Caco-2 (cell line): ENCODE measurements around the gene ATCAY. TPM values are rescaled to one million over a fixed set of nuclear protein-coding genes. Genes with fewer than 3 reads are reported as not detected.
"Not testable (repeated sequence)": the region's sequence is repeated elsewhere in the genome, so short reads cannot be mapped to it uniquely, and the experiment has no call there.

ENCODE experiments used
- BruUV-seq: library from RNA; stranded (reverse); fragments of 400-500 nt; replicated peaks from 2 replicates; lab custom pipeline; 2021; lab: Mats Ljungman, UMichigan
- CTCF ChIA-PET: fragments of 300-600 bp; sonication (Branson Sonifier 250); formaldehyde crosslinking; loops from one replicate; lab custom pipeline; 2022; ENCODE audit warnings: antibody characterized with exemption; lab: Charles Lee
- POLR2A ChIA-PET: fragments of 300-600 bp; sonication (Branson Sonifier 250); formaldehyde crosslinking; loops from one replicate; lab custom pipeline; 2022; ENCODE audit warnings: antibody characterized with exemption; lab: Charles Lee
- DNase-seq, 2 experiments: peaks; one replicate each; pipeline versions ENCODE4 v3.0.0 to v3.0.0-alpha.2; 2020 to 2022
- H3K27me3 ChIP-seq: replicated peaks from 2 replicates; pipeline ENCODE4 v1.6.0; 2011; ENCODE audit warnings: low read length; ENCODE audit not compliant: control insufficient read depth, insufficient read depth
- H3K36me3 ChIP-seq: 2 replicates; pipeline ENCODE4 v1.5.1; 2011; ENCODE audit warnings: low read length; ENCODE audit not compliant: control insufficient read depth, insufficient read depth
- H3K4me1 ChIP-seq: fragments of 250-450 bp; sonication (Bioruptor Pico); 2 replicates; pipeline ENCODE4 v1.5.1; 2020; ENCODE audit warnings: mild to moderate bottlenecking
- H3K4me3 ChIP-seq: 2 replicates; pipeline ENCODE4 v1.5.1; 2011; ENCODE audit warnings: low read depth, mild to moderate bottlenecking, control low read depth, low read length
- H3K9me3 ChIP-seq: fragments of 250-450 bp; sonication (Bioruptor Pico); 2 replicates; pipeline ENCODE4 v1.5.1; 2020; ENCODE audit warnings: mild to moderate bottlenecking, moderate library complexity
- H3K27ac Mint-ChIP-seq: one replicate; pipeline ENCODE4 v1.8.0; 2022; ENCODE audit warnings: mixed read lengths; ENCODE audit not compliant: unreplicated experiment
- H3K27me3 Mint-ChIP-seq: one replicate; pipeline ENCODE4 v1.8.0; 2022; ENCODE audit warnings: mixed read lengths; ENCODE audit not compliant: insufficient read depth, unreplicated experiment
- H3K36me3 Mint-ChIP-seq: one replicate; pipeline ENCODE4 v1.8.0; 2022; ENCODE audit warnings: mild to moderate bottlenecking, mixed read lengths; ENCODE audit not compliant: insufficient read depth, unreplicated experiment
- H3K4me1 Mint-ChIP-seq: one replicate; pipeline ENCODE4 v1.8.0; 2022; ENCODE audit warnings: low read depth, mixed read lengths; ENCODE audit not compliant: unreplicated experiment
- H3K4me3 Mint-ChIP-seq: one replicate; pipeline ENCODE4 v1.8.0; 2022; ENCODE audit warnings: mild to moderate bottlenecking, moderate library complexity, mixed read lengths; ENCODE audit not compliant: unreplicated experiment
- H3K9me3 Mint-ChIP-seq: one replicate; pipeline ENCODE4 v1.8.0; 2022; ENCODE audit warnings: mixed read lengths; ENCODE audit not compliant: unreplicated experiment
- CTCF ChIP-seq, 2 experiments: fragments of 200-600 bp in 1 of 2; IDR thresholded peaks; 1 replicate in 1 of 2; 2 replicates in 1 of 2; pipeline versions ENCODE4 v1.5.1 to v1.8.0; 2011 to 2022; ENCODE audit warnings: antibody characterized with exemption in 1 of 2, control low read depth in 1 of 2, inconsistent platforms in 1 of 2, low read depth in 1 of 2, low read length in 1 of 2, mild to moderate bottlenecking in 1 of 2, moderate library complexity in 1 of 2; ENCODE audit not compliant: insufficient read depth in 1 of 2, severe bottlenecking in 1 of 2, unreplicated experiment in 1 of 2
- intact Hi-C: fragments of 100-400 bp; cut with micrococcal nuclease; formaldehyde crosslinking; loops from one replicate; pipeline ENCODE4 v1.10.0; 2022; ENCODE audit not compliant: unreplicated experiment
- total RNA-seq: library from RNA; stranded (reverse); gene quantifications from 2 replicates; pipeline ENCODE4 v1.2.3, GENCODE V29; 2022

ATCAY gene
- total RNA-seq, 1 experiment from 2014 or later: not detected

GRCh38 chr19:3949294-3949693, 68.8 kb downstream of the ATCAY start:
- ChIA-PET POLR2A (no interaction called here), CTCF (no interaction called here)
- Mint-ChIP-seq H3K4me3 (no peak overlapping the region), H3K36me3 (peaks cover 6% of the 10 kb centered on the region), H3K9me3 (no peaks in the 10 kb centered on the region), H3K27ac (no peak overlapping the region), H3K27me3 (no peaks in the 10 kb centered on the region), H3K4me1 (peaks cover 11% of the 10 kb centered on the region)
- Histone ChIP-seq H3K36me3 (no peaks in the 10 kb centered on the region), H3K9me3 (no peaks in the 10 kb centered on the region), H3K27me3 (no peaks in the 10 kb centered on the region), H3K4me1 (peaks cover 6% of the 10 kb centered on the region; the same call in 1 of the 2 replicates), H3K4me3 (no peak overlapping the region)
- TF ChIP-seq CTCF (IDR thresholded peaks at IDR 0.05; ENCODE audit: insufficient read depth in 1 of 2, low read depth in 1 of 2, low read length in 1 of 2, severe bottlenecking in 1 of 2, unreplicated experiment in 1 of 2): no peak
- no peak for DNase-seq
- intact Hi-C loops: no loop called here
- BruUV-seq: no TSS peak

GRCh38 chr19:3949997-3950859, 69.7 kb downstream of the ATCAY start:
- ChIA-PET CTCF (no interaction called here), POLR2A (no interaction called here)
- no peak for DNase-seq
- intact Hi-C loops: no loop called here
- peaks cover 6% of the 10 kb centered on the region; the same call in 1 of the 2 replicates for H3K4me1 ChIP-seq
- Mint-ChIP-seq H3K9me3 (no peaks in the 10 kb centered on the region), H3K4me3 (no peak overlapping the region), H3K4me1 (peaks cover 11% of the 10 kb centered on the region), H3K27me3 (no peaks in the 10 kb centered on the region), H3K27ac (no peak overlapping the region), H3K36me3 (peaks cover 6% of the 10 kb centered on the region)
- H3K36me3 ChIP-seq: no peaks in the 10 kb centered on the region
- BruUV-seq: no TSS peak
- no peak for TF ChIP-seq CTCF (IDR thresholded peaks at IDR 0.05; ENCODE audit: insufficient read depth in 1 of 2, low read depth in 1 of 2, low read length in 1 of 2, severe bottlenecking in 1 of 2, unreplicated experiment in 1 of 2)
- no peak overlapping the region for H3K4me3 ChIP-seq
- no peaks in the 10 kb centered on the region for H3K9me3 ChIP-seq
- H3K27me3 ChIP-seq: no peaks in the 10 kb centered on the region

- Mint-ChIP-seq H3K27ac (no peak overlapping the region), H3K36me3 (peaks cover 12% of the 10 kb centered on the region), H3K4me1 (peaks cover 11% of the 10 kb centered on the region), H3K9me3 (no peaks in the 10 kb centered on the region), H3K27me3 (no peaks in the 10 kb centered on the region), H3K4me3 (no peak overlapping the region)
- POLR2A ChIA-PET: no interaction called here
- no peak for DNase-seq
- Histone ChIP-seq H3K36me3 (no peaks in the 10 kb centered on the region), H3K9me3 (no peaks in the 10 kb centered on the region), H3K4me1 (peaks cover 6% of the 10 kb centered on the region; the same call in 1 of the 2 replicates), H3K27me3 (no peaks in the 10 kb centered on the region), H3K4me3 (no peak overlapping the region)
- no TSS peak for BruUV-seq
- CTCF ChIA-PET: no interaction called here
- no peak for TF ChIP-seq CTCF (IDR thresholded peaks at IDR 0.05; ENCODE audit: insufficient read depth in 1 of 2, low read depth in 1 of 2, low read length in 1 of 2, severe bottlenecking in 1 of 2, unreplicated experiment in 1 of 2)
- intact Hi-C loops: no loop called here
Observed at GRCh38 chr19:3950871-3951861, 70.7 kb downstream of the ATCAY start.

GRCh38 chr19:3952755-3953276, 72.3 kb downstream of the ATCAY start:
- H3K9me3 Mint-ChIP-seq, BruUV-seq, H3K4me1 ChIP-seq, H3K9me3 ChIP-seq, H3K4me3 Mint-ChIP-seq, H3K27me3 ChIP-seq, H3K36me3 ChIP-seq, H3K27me3 Mint-ChIP-seq, DNase-seq, H3K4me3 ChIP-seq, intact Hi-C loops: not testable (repeated sequence)
- Mint-ChIP-seq H3K4me1 (peaks cover 11% of the 10 kb centered on the region), H3K27ac (peak overlapping the region; percentile 11), H3K36me3 (peaks cover 24% of the 10 kb centered on the region)
- CTCF ChIA-PET: interaction anchor here (0.6 to 0.7 kb wide), 3 partner anchors 35 to 495 kb away, joined by 4 to 5 read pairs (median 4); no protein-coding TSS in a partner anchor
- POLR2A ChIA-PET: interaction anchor here (1.0 to 1.4 kb wide), 2 partner anchors 16 to 190 kb away, joined by 3 to 4 read pairs; no protein-coding TSS in a partner anchor
